Measurements from ENCODE around the gene SIGLEC11.

- TF ChIP-seq PPARA (CRISPR knock-in tag; IDR thresholded peaks at IDR 0.05; ENCODE audit: borderline replicate concordance) (no peak), TCF4 (CRISPR knock-in tag; IDR thresholded peaks at IDR 0.05; ENCODE audit: borderline replicate concordance) (no peak), CREB5 (CRISPR knock-in tag; IDR thresholded peaks at IDR 0.05; ENCODE audit: low read depth) (no peak), RARB (CRISPR knock-in tag; IDR thresholded peaks at IDR 0.05) (no peak), ZNF8 (CRISPR knock-in tag; IDR thresholded peaks at IDR 0.05) (no peak), ZFP3 (CRISPR knock-in tag; IDR thresholded peaks at IDR 0.05) (no peak), SNAI2 (CRISPR knock-in tag; IDR thresholded peaks at IDR 0.05) (no peak), ARNTL (CRISPR knock-in tag; IDR thresholded peaks at IDR 0.05; ENCODE audit: borderline replicate concordance, low read depth) (no peak), ESRRG (CRISPR knock-in tag; IDR thresholded peaks at IDR 0.05) (no peak), ZNF70 (CRISPR knock-in tag; IDR thresholded peaks at IDR 0.05) (no peak), PATZ1 (CRISPR knock-in tag; IDR thresholded peaks at IDR 0.05; ENCODE audit: borderline replicate concordance) (no peak), ZFP30 (CRISPR knock-in tag; IDR thresholded peaks at IDR 0.05) (no peak)
These were observed 14.1 kb upstream of the SIGLEC11 start for GRCh38 chr19:49975051-49975450.
